Astrocyte (in vitro differentiated cells and primary cell): Measurements from ENCODE around the gene WARS2. TPM values are rescaled to one million over a fixed set of nuclear protein-coding genes. Genes with fewer than 3 reads are reported as not detected.

Source experiments
- DNase-seq: peaks from one replicate; pipeline ENCODE4 v3.0.0-alpha.2; 2010; ENCODE audit warnings: low read depth
- FAIRE-seq: peaks from 2 replicates; lab custom pipeline; 2011; peaks lifted over from hg19 to GRCh38; lab: Jason Lieb, UNC
- H2AFZ ChIP-seq: 2 replicates; pipeline ENCODE4 v1.6.0; 2012; ENCODE audit warnings: low read depth, low read length, inconsistent platforms
- H3K27ac ChIP-seq: 2 replicates; pipeline ENCODE4 v1.5.1; 2011; ENCODE audit warnings: low read depth, low read length, inconsistent platforms
- H3K27me3 ChIP-seq: 2 replicates; pipeline ENCODE4 v1.6.0; 2011; ENCODE audit warnings: low read length, inconsistent platforms; ENCODE audit not compliant: insufficient read depth
- H3K36me3 ChIP-seq: 2 replicates; pipeline ENCODE4 v1.5.1; 2011; ENCODE audit warnings: low read length, inconsistent platforms; ENCODE audit not compliant: insufficient read depth
- H3K4me1 ChIP-seq: 2 replicates; pipeline ENCODE4 v1.5.1; 2011; ENCODE audit warnings: low read length, inconsistent platforms; ENCODE audit not compliant: insufficient read depth
- H3K4me2 ChIP-seq: 2 replicates; pipeline ENCODE4 v1.6.0; 2012; ENCODE audit warnings: low read length, inconsistent platforms
- H3K4me3 ChIP-seq: 2 replicates; pipeline ENCODE4 v1.5.1; 2011; ENCODE audit warnings: low read depth, mild to moderate bottlenecking, low read length, inconsistent platforms; ENCODE audit not compliant: insufficient read depth
- H3K79me2 ChIP-seq: 2 replicates; pipeline ENCODE4 v1.6.0; 2012; ENCODE audit warnings: mild to moderate bottlenecking, low read length, inconsistent platforms; ENCODE audit not compliant: insufficient read depth
- H3K9ac ChIP-seq: 2 replicates; pipeline ENCODE4 v1.6.0; 2012; ENCODE audit warnings: mild to moderate bottlenecking, low read length, inconsistent platforms
- H3K9me3 ChIP-seq: 2 replicates; pipeline ENCODE4 v1.5.1; 2012; ENCODE audit warnings: low read depth, mild to moderate bottlenecking, low read length, inconsistent platforms; ENCODE audit not compliant: insufficient read depth
- H4K20me1 ChIP-seq: 2 replicates; pipeline ENCODE4 v1.6.0; 2012; ENCODE audit warnings: low read length, inconsistent platforms; ENCODE audit not compliant: insufficient read depth
- H3K27ac Mint-ChIP-seq: one replicate; pipeline ENCODE4 v1.8.0; 2021; ENCODE audit warnings: mild to moderate bottlenecking, mixed read lengths; ENCODE audit not compliant: unreplicated experiment
- H3K27me3 Mint-ChIP-seq: one replicate; pipeline ENCODE4 v1.8.0; 2021; ENCODE audit warnings: low read depth, mixed read lengths; ENCODE audit not compliant: unreplicated experiment
- H3K36me3 Mint-ChIP-seq: one replicate; pipeline ENCODE4 v1.8.0; 2021; ENCODE audit warnings: low read depth, mixed read lengths; ENCODE audit not compliant: unreplicated experiment
- H3K4me1 Mint-ChIP-seq: one replicate; pipeline ENCODE4 v1.8.0; 2021; ENCODE audit warnings: low read depth, mixed read lengths; ENCODE audit not compliant: unreplicated experiment
- H3K4me3 Mint-ChIP-seq: one replicate; pipeline ENCODE4 v1.8.0; 2021; ENCODE audit warnings: mild to moderate bottlenecking, moderate library complexity, mixed read lengths; ENCODE audit not compliant: unreplicated experiment
- H3K9me3 Mint-ChIP-seq: one replicate; pipeline ENCODE4 v1.8.0; 2021; ENCODE audit warnings: mild to moderate bottlenecking, mixed read lengths; ENCODE audit not compliant: unreplicated experiment
- CTCF ChIP-seq: IDR thresholded peaks from 2 replicates; pipeline ENCODE4 v1.5.1; 2011; ENCODE audit warnings: low read depth, mild to moderate bottlenecking, inconsistent platforms, low read length, moderate library complexity; ENCODE audit not compliant: insufficient read depth
- EZH2 ChIP-seq: IDR thresholded peaks from 2 replicates; pipeline ENCODE4 v1.6.1; 2012; ENCODE audit warnings: mild to moderate bottlenecking, low read length, inconsistent platforms; ENCODE audit not compliant: insufficient read depth
- total RNA-seq: library from RNA; stranded (reverse); gene quantifications from 2 replicates; pipeline ENCODE4 v1.2.1, GENCODE V29; 2021

The WARS2 gene
- total RNA-seq, 1 donor from 2014 or later: 10.5 TPM

GRCh38 chr1:119032986-119033385, 107.5 kb downstream of the WARS2 start:
- Mint-ChIP-seq H3K27ac (no peak overlapping the region), H3K4me3 (no peak overlapping the region), H3K36me3 (peaks cover 7% of the 10 kb centered on the region), H3K4me1 (peaks cover 1% of the 10 kb centered on the region), H3K9me3 (no peaks in the 10 kb centered on the region), H3K27me3 (no peaks in the 10 kb centered on the region)
- no peak overlapping the region for H2AFZ ChIP-seq
- H3K4me3 ChIP-seq: no peak overlapping the region
- no peaks in the 10 kb centered on the region for H4K20me1 ChIP-seq
- no peak overlapping the region for H3K9ac ChIP-seq
- no peaks in the 10 kb centered on the region for H3K79me2 ChIP-seq
- no peaks in the 10 kb centered on the region for H3K36me3 ChIP-seq
- FAIRE-seq (no peak), DNase-seq (no peak)
- H3K4me2 ChIP-seq: no peak overlapping the region
- TF ChIP-seq CTCF (no peak), EZH2 (no peak)
- H3K4me1 ChIP-seq: no peaks in the 10 kb centered on the region
- no peak overlapping the region for H3K27ac ChIP-seq
- H3K27me3 ChIP-seq: no peaks in the 10 kb centered on the region
- H3K9me3 ChIP-seq: no peaks in the 10 kb centered on the region

GRCh38 chr1:119027759-119028158, 112.7 kb downstream of the WARS2 start:
- no peaks in the 10 kb centered on the region for H3K36me3 ChIP-seq
- no peak for TF ChIP-seq CTCF
- TF ChIP-seq EZH2: no peak
- no peak overlapping the region for H2AFZ ChIP-seq
- no peaks in the 10 kb centered on the region for H3K9me3 ChIP-seq
- no peak overlapping the region for H3K27ac ChIP-seq
- DNase-seq (no peak), FAIRE-seq (peak; percentile 5)
- no peak overlapping the region for H3K4me3 Mint-ChIP-seq
- peaks cover 3% of the 10 kb centered on the region for H3K9me3 Mint-ChIP-seq
- no peak overlapping the region for H3K4me2 ChIP-seq
- no peaks in the 10 kb centered on the region for H4K20me1 ChIP-seq
- H3K36me3 Mint-ChIP-seq: peaks cover 5% of the 10 kb centered on the region
- no peaks in the 10 kb centered on the region for H3K79me2 ChIP-seq
- H3K27me3 Mint-ChIP-seq: no peaks in the 10 kb centered on the region
- no peaks in the 10 kb centered on the region for H3K27me3 ChIP-seq
- no peaks in the 10 kb centered on the region for H3K4me1 ChIP-seq
- H3K4me1 Mint-ChIP-seq: peaks cover 5% of the 10 kb centered on the region
- no peak overlapping the region for H3K4me3 ChIP-seq
- H3K9ac ChIP-seq: no peak overlapping the region
- no peak overlapping the region for H3K27ac Mint-ChIP-seq

GRCh38 chr1:119026956-119027355, 113.5 kb downstream of the WARS2 start:
- DNase-seq: no peak
- TF ChIP-seq EZH2 (no peak), CTCF (no peak)
- Mint-ChIP-seq H3K4me3 (no peak overlapping the region), H3K27me3 (no peaks in the 10 kb centered on the region), H3K27ac (no peak overlapping the region), H3K4me1 (peaks cover 5% of the 10 kb centered on the region), H3K9me3 (peaks cover 4% of the 10 kb centered on the region), H3K36me3 (peaks cover 5% of the 10 kb centered on the region)
- no peaks in the 10 kb centered on the region for H3K4me1 ChIP-seq
- no peak overlapping the region for H3K9ac ChIP-seq
- no peaks in the 10 kb centered on the region for H3K79me2 ChIP-seq
- no peak for FAIRE-seq
- H3K9me3 ChIP-seq: no peaks in the 10 kb centered on the region
- H3K4me3 ChIP-seq: no peak overlapping the region
- H3K27ac ChIP-seq: no peak overlapping the region
- H3K36me3 ChIP-seq: no peaks in the 10 kb centered on the region
- H4K20me1 ChIP-seq: no peaks in the 10 kb centered on the region
- H2AFZ ChIP-seq: no peak overlapping the region
- no peak overlapping the region for H3K4me2 ChIP-seq
- no peaks in the 10 kb centered on the region for H3K27me3 ChIP-seq
